ENCODE results near the gene SLX4IP. TPM values are rescaled to one million over a fixed set of nuclear protein-coding genes. Genes with fewer than 3 reads are reported as not detected.
A peak's percentile ranks its signal among the peaks of the same experiment; 100 is the strongest.

SLX4IP gene
- total and polyA plus RNA-seq, 2 of the 13 experiments (the other 11 are each of a cell fraction or from before 2014, with no cell fraction given), result 3.6 to 7.3 TPM

DNA sequence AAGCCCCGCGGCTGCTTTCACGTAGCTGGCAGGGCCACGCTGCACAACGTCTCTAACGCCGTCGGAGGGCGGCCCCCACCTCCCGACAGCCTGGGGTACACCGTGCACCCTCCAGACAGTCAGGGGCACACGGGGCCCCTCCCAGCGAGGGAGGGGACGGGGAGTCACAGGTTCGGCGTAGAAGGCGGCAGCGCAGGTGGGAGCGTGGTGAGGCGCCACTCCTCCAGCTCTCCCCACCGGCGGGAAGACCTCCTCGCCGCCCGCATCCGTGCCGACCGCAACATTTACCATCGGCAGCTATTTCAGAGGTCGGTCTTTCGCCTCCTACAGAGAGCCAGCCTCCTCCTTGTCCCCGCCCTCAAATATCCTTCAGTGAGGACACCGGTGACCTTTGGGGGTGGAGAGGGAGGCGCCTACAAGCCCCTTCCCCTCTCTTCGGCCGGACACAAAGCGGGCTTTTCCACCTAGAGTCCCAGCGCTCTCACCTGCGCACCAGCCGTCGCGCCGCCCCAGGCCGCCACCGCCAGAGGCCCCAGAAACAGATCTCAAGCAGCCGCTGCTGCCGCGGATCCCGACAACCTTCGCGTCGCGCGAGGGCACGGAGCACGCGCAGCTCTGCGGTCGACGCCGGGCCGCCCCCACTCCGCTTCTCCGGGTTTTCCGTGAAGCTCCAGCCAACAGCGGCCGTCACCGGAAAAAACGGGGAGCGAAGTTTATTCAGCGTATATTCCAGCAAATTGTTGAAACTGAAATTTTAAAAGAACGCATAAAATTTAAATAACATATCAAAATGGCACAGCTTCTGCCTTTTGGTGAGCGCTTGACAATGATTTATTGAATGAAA lies 1.3 kb upstream of the SLX4IP start, which contains the start of gene MKKS (continued):
- TF ChIP-seq ZNF484 (CRISPR knock-in tag; IDR thresholded peaks at IDR 0.05; ENCODE audit: borderline replicate concordance, low read depth) (0 out of 2 replicates have a peak, but pooled peaks have one; percentile 92), GLI4 (CRISPR knock-in tag; IDR thresholded peaks at IDR 0.05; ENCODE audit: borderline replicate concordance) (peak; percentile 60; the same call in 1 of the 2 replicates), SIX1 (CRISPR knock-in tag; IDR thresholded peaks at IDR 0.05; ENCODE audit: borderline replicate concordance) (peak; percentile 44; the same call in 1 of the 2 replicates), KDM5B (CRISPR knock-in tag; IDR thresholded peaks at IDR 0.05; ENCODE audit: borderline replicate concordance) (peak; percentile 96), NFIC (IDR thresholded peaks at IDR 0.05; ENCODE audit: low read length) (peak; percentile 27), ZC3H13 (CRISPR knock-in tag; IDR thresholded peaks at IDR 0.05) (peak; percentile 95), MAZ (IDR thresholded peaks at IDR 0.05; ENCODE audit: borderline replicate concordance, low read depth, low read length) (no peak; the same call in 1 of the 2 replicates), MAZ (CRISPR knock-in tag; IDR thresholded peaks at IDR 0.05; ENCODE audit: low read depth) (peak; percentile 89), HOXA5 (CRISPR knock-in tag; IDR thresholded peaks at IDR 0.05) (peak; percentile 96), ZSCAN12 (CRISPR knock-in tag; IDR thresholded peaks at IDR 0.05) (peak; percentile 84; the same call in 1 of the 2 replicates), ZC3H4 (CRISPR knock-in tag; IDR thresholded peaks at IDR 0.05; ENCODE audit: borderline replicate concordance) (no peak), EP300 (IDR thresholded peaks at IDR 0.05; ENCODE audit: low read depth in 2 of 2, low read length in 2 of 2) (peak; percentile 11 to 21; a peak in 1 of 4 replicates), EP300 (CRISPR knock-in tag; IDR thresholded peaks at IDR 0.05; ENCODE audit: borderline replicate concordance) (peak; percentile 21; the same call in 1 of the 2 replicates), ZNF615 (CRISPR knock-in tag; IDR thresholded peaks at IDR 0.05; ENCODE audit: borderline replicate concordance) (0 out of 2 replicates have a peak, but pooled peaks have one; percentile 93), HNRNPLL (IDR thresholded peaks at IDR 0.05; ENCODE audit: low read depth, low read length, poor library complexity, severe bottlenecking) (peak; percentile 96), SMARCE1 (IDR thresholded peaks at IDR 0.05; ENCODE audit: borderline replicate concordance) (no peak)
- TF ChIP-seq, protein P1, sequence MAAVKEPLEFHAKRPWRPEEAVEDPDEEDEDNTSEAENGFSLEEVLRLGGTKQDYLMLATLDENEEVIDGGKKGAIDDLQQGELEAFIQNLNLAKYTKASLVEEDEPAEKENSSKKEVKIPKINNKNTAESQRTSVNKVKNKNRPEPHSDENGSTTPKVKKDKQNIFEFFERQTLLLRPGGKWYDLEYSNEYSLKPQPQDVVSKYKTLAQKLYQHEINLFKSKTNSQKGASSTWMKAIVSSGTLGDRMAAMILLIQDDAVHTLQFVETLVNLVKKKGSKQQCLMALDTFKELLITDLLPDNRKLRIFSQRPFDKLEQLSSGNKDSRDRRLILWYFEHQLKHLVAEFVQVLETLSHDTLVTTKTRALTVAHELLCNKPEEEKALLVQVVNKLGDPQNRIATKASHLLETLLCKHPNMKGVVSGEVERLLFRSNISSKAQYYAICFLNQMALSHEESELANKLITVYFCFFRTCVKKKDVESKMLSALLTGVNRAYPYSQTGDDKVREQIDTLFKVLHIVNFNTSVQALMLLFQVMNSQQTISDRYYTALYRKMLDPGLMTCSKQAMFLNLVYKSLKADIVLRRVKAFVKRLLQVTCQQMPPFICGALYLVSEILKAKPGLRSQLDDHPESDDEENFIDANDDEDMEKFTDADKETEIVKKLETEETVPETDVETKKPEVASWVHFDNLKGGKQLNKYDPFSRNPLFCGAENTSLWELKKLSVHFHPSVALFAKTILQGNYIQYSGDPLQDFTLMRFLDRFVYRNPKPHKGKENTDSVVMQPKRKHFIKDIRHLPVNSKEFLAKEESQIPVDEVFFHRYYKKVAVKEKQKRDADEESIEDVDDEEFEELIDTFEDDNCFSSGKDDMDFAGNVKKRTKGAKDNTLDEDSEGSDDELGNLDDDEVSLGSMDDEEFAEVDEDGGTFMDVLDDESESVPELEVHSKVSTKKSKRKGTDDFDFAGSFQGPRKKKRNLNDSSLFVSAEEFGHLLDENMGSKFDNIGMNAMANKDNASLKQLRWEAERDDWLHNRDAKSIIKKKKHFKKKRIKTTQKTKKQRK (IDR thresholded peaks at IDR 0.05; ENCODE audit: low read length), result no peak
- TF ChIP-seq, protein P2, sequence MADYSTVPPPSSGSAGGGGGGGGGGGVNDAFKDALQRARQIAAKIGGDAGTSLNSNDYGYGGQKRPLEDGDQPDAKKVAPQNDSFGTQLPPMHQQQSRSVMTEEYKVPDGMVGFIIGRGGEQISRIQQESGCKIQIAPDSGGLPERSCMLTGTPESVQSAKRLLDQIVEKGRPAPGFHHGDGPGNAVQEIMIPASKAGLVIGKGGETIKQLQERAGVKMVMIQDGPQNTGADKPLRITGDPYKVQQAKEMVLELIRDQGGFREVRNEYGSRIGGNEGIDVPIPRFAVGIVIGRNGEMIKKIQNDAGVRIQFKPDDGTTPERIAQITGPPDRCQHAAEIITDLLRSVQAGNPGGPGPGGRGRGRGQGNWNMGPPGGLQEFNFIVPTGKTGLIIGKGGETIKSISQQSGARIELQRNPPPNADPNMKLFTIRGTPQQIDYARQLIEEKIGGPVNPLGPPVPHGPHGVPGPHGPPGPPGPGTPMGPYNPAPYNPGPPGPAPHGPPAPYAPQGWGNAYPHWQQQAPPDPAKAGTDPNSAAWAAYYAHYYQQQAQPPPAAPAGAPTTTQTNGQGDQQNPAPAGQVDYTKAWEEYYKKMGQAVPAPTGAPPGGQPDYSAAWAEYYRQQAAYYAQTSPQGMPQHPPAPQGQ (CRISPR knock-in tag; IDR thresholded peaks at IDR 0.05; ENCODE audit: borderline replicate concordance), result no peak
- TF ChIP-seq, protein P3, sequence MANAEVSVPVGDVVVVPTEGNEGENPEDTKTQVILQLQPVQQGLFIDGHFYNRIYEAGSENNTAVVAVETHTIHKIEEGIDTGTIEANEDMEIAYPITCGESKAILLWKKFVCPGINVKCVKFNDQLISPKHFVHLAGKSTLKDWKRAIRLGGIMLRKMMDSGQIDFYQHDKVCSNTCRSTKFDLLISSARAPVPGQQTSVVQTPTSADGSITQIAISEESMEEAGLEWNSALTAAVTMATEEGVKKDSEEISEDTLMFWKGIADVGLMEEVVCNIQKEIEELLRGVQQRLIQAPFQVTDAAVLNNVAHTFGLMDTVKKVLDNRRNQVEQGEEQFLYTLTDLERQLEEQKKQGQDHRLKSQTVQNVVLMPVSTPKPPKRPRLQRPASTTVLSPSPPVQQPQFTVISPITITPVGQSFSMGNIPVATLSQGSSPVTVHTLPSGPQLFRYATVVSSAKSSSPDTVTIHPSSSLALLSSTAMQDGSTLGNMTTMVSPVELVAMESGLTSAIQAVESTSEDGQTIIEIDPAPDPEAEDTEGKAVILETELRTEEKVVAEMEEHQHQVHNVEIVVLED (CRISPR knock-in tag; IDR thresholded peaks at IDR 0.05; ENCODE audit: borderline replicate concordance), result peak; percentile 80; the same call in 1 of the 2 replicates
- TF ChIP-seq, protein P4, sequence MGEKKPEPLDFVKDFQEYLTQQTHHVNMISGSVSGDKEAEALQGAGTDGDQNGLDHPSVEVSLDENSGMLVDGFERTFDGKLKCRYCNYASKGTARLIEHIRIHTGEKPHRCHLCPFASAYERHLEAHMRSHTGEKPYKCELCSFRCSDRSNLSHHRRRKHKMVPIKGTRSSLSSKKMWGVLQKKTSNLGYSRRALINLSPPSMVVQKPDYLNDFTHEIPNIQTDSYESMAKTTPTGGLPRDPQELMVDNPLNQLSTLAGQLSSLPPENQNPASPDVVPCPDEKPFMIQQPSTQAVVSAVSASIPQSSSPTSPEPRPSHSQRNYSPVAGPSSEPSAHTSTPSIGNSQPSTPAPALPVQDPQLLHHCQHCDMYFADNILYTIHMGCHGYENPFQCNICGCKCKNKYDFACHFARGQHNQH (CRISPR knock-in tag; IDR thresholded peaks at IDR 0.05), result peak; percentile 68; the same call in 1 of the 2 replicates
